ENCODE measurements around the gene THOP1.

- TF ChIP-seq CTCF (IDR thresholded peaks at IDR 0.05) (no peak), POLR2A (IDR thresholded peaks at IDR 0.05) (no peak)
Observed at GRCh38 chr19:2822846-2823245, 37.5 kb downstream of the THOP1 start.

Data from adrenal gland (tissue), 5 donors.